NCI-H146 treated with DMSO at 0.1 percent for 48 hours (cell line): ENCODE measurements around the gene RGS7.
"Not testable (repeated sequence)": the region's sequence is repeated elsewhere in the genome, so short reads cannot be mapped to it uniquely, and the experiment has no call there.

ENCODE experiments used
- DNase-seq: peaks from one replicate; lab custom pipeline; 2025; ENCODE audit not compliant: unreplicated experiment; lab: John Stamatoyannopoulos, UW

The RGS7 gene

GRCh38 chr1:241142493-241142892 is 214.5 kb downstream of the RGS7 start:
- no peak for DNase-seq

- not testable (repeated sequence) for DNase-seq
Observed at GRCh38 chr1:241141646-241142045, 215.4 kb downstream of the RGS7 start.

- no peak for DNase-seq
Observed at GRCh38 chr1:241140670-241141069, 216.3 kb downstream of the RGS7 start.

GRCh38 chr1:241139047-241139446 is 218.0 kb downstream of the RGS7 start:
- DNase-seq = no peak

- no peak for DNase-seq
Observed at GRCh38 chr1:241138248-241138647, 218.8 kb downstream of the RGS7 start.

GRCh38 chr1:241136389-241136788 is 220.6 kb downstream of the RGS7 start:
- DNase-seq = no peak

GRCh38 chr1:241131636-241132194 is 225.3 kb downstream of the RGS7 start:
- no peak for DNase-seq

- DNase-seq = no peak
Observed at GRCh38 chr1:241130881-241131280, 226.1 kb downstream of the RGS7 start.

GRCh38 chr1:241129207-241129960 is 227.6 kb downstream of the RGS7 start:
- no peak for DNase-seq

- no peak for DNase-seq
Observed at GRCh38 chr1:241125286-241125685, 231.7 kb downstream of the RGS7 start.

GRCh38 chr1:241118049-241118448 is 239.0 kb downstream of the RGS7 start:
- DNase-seq = no peak

GRCh38 chr1:241115784-241116183 is 241.2 kb downstream of the RGS7 start:
- no peak for DNase-seq

- DNase-seq = peak; percentile 24
Observed at GRCh38 chr1:241114699-241115233, 242.2 kb downstream of the RGS7 start.

GRCh38 chr1:241113557-241113956 is 243.4 kb downstream of the RGS7 start:
- DNase-seq = no peak

- DNase-seq = no peak
Observed at GRCh38 chr1:241109039-241109438, 248.0 kb downstream of the RGS7 start.

- DNase-seq = no peak
Observed at GRCh38 chr1:241105147-241105546, 251.9 kb downstream of the RGS7 start.

- DNase-seq = no peak
Observed at GRCh38 chr1:241102664-241103063, 254.3 kb downstream of the RGS7 start.

- DNase-seq = no peak
Observed at GRCh38 chr1:241101622-241102021, 255.4 kb downstream of the RGS7 start.

- no peak for DNase-seq
Observed at GRCh38 chr1:241097479-241097878, 259.5 kb downstream of the RGS7 start.

GRCh38 chr1:241096982-241097381 is 260.0 kb downstream of the RGS7 start:
- no peak for DNase-seq

- no peak for DNase-seq
Observed at GRCh38 chr1:241095847-241096246, 261.2 kb downstream of the RGS7 start.

GRCh38 chr1:241090798-241091197 is 266.2 kb downstream of the RGS7 start:
- DNase-seq = no peak

GRCh38 chr1:241089066-241089465 is 267.9 kb downstream of the RGS7 start:
- not testable (repeated sequence) for DNase-seq
